ENCODE data around the gene DDX39A. TPM values are rescaled to one million over a fixed set of nuclear protein-coding genes. Genes with fewer than 3 reads are reported as not detected.

DDX39A gene
- total and polyA plus RNA-seq, 12 donors: 26.7 to 262 (median 46.8) TPM

GRCh38 chr19:14412324-14412995 is 6.7 kb downstream of the DDX39A start:
- intact Hi-C loops (cut with DNase I): no loop called here
- Histone ChIP-seq H3K27me3 (no peaks in the 10 kb centered on the region), H3K9me3 (replicated peaks in 1 of 3) (no peaks in the 10 kb centered on the region), H3K4me1 (replicated peaks in 1 of 2) (peaks cover 17 to 47% of the 10 kb centered on the region in 2 donors), H3K27ac (no peak overlapping the region), H3K36me3 (replicated peaks in 1 of 2) (peaks cover 0 to 57% of the 10 kb centered on the region in 2 donors), H3K4me3 (no peak overlapping the region)
- TF ChIP-seq CTCF (IDR thresholded peaks at IDR 0.05): no peak
- TF ChIP-seq POLR2A (IDR thresholded peaks at IDR 0.05): no peak
- 88 to 93% (median 89%) methylated on average over 5 to 25 of the region's 25 CpGs for WGBS, 4 donors
- DNase-seq: no peak

GRCh38 chr19:14411938-14412245 is 7.2 kb downstream of the DDX39A start:
- 93 to 98% (median 94%) methylated on average over 4 to 8 of the region's 8 CpGs for WGBS, 4 donors
- intact Hi-C loops (cut with DNase I): no loop called here

GRCh38 chr19:14411161-14411937 is 7.8 kb downstream of the DDX39A start:
- DNase-seq: no peak
- H3K4me1 ChIP-seq (replicated peaks in 1 of 2): peaks cover 16 to 39% of the 10 kb centered on the region in 2 donors

More at GRCh38 chr19:14411938-14412245, 7.2 kb downstream of the DDX39A start:
- H3K36me3 ChIP-seq (replicated peaks in 1 of 2): peaks cover 0 to 62% of the 10 kb centered on the region in 2 donors
- DNase-seq: no peak
- TF ChIP-seq POLR2A (IDR thresholded peaks at IDR 0.05) (no peak), CTCF (IDR thresholded peaks at IDR 0.05) (no peak)
- H3K27ac ChIP-seq: no peak overlapping the region
- H3K9me3 ChIP-seq (replicated peaks in 1 of 3): no peaks in the 10 kb centered on the region
- peaks cover 16 to 42% of the 10 kb centered on the region in 2 donors for H3K4me1 ChIP-seq (replicated peaks in 1 of 2)
- no peaks in the 10 kb centered on the region for H3K27me3 ChIP-seq
- H3K4me3 ChIP-seq: no peak overlapping the region

More at GRCh38 chr19:14411161-14411937, 7.8 kb downstream of the DDX39A start:
- Histone ChIP-seq H3K36me3 (replicated peaks in 1 of 2) (peaks cover 0 to 68% of the 10 kb centered on the region in 2 donors), H3K27me3 (no peaks in the 10 kb centered on the region), H3K27ac (no peak overlapping the region), H3K4me3 (no peak overlapping the region), H3K9me3 (replicated peaks in 1 of 3) (no peaks in the 10 kb centered on the region)
- TF ChIP-seq POLR2A (IDR thresholded peaks at IDR 0.05) (no peak), CTCF (IDR thresholded peaks at IDR 0.05) (no peak)
- intact Hi-C loops (cut with DNase I): no loop called here
- WGBS, 4 donors: 87 to 93% (median 89%) methylated on average over 11 to 19 of the region's 19 CpGs

Data from adrenal gland (tissue), 12 donors.